HG02884 (cell line): ENCODE data around the gene ELMO1.

Experiments used
- ATAC-seq: cut with Tn5 transposase; IDR thresholded peaks from one replicate; pipeline ENCODE4 v1.9.1; 2021; ENCODE audit warnings: mild to moderate bottlenecking, moderate library complexity; ENCODE audit not compliant: unreplicated experiment

Gene ELMO1, protein sequence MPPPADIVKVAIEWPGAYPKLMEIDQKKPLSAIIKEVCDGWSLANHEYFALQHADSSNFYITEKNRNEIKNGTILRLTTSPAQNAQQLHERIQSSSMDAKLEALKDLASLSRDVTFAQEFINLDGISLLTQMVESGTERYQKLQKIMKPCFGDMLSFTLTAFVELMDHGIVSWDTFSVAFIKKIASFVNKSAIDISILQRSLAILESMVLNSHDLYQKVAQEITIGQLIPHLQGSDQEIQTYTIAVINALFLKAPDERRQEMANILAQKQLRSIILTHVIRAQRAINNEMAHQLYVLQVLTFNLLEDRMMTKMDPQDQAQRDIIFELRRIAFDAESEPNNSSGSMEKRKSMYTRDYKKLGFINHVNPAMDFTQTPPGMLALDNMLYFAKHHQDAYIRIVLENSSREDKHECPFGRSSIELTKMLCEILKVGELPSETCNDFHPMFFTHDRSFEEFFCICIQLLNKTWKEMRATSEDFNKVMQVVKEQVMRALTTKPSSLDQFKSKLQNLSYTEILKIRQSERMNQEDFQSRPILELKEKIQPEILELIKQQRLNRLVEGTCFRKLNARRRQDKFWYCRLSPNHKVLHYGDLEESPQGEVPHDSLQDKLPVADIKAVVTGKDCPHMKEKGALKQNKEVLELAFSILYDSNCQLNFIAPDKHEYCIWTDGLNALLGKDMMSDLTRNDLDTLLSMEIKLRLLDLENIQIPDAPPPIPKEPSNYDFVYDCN

DNA sequence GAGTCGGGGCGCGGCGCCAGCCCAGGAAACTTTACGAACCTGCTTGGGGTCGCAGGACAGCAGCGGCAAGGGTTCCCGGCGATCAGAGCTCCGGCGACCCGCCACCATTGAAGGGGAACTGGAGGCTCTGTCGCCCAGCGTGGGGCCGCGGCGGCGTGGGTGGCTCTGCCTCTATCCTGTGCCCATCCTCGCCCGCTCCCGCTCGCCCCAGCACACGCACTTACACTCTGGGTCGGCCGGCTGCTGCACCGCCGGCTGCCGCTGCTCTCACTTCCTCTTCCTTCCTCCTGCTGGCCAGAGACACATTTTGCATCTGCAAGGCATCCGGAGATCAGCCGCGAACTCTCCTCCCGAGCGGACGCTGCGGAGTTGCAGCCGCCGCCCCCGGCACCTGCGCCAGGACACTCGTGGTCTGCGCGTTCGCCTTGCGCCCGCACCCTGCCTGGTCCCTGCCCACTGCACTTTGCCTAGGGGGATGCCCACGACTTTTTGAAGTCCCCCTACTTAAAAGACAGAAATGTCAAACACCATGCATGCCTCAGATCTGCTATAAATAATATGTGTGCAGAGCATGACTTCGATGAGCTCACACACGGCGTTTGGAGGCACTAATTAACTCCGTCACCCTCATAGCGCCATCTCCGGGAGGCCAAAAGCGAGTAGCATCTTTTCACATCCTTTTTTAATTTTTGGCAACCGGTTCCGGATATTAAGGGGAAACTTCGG, at the start of gene ELMO1:
Gene ELMO1 (minus strand): TSS at position 229 of the 726 bp plus-strand sequence. CDS start 106,174 bp downstream, outside the sequence.
- ATAC-seq, result peak; percentile 92

DNA sequence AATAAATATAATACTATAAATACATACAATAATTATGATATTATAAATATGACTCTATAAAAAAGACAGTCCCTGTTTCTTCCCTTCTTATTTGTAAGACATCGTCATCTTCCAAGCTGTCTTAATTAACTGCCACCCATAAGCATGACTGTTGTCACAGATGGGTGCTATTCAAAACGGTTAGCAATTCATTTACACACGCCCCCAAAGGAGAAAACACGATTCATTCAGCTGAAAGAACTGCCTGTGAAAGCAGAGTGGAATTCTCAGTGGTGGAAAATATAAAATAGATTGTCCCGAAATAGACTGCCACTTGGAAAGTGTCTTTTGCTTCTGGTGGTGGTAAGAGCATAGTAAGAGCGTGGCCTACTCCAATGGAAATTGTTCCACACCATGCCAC, 48.9 kb upstream of the ELMO1 start:
- no peak for ATAC-seq

DNA sequence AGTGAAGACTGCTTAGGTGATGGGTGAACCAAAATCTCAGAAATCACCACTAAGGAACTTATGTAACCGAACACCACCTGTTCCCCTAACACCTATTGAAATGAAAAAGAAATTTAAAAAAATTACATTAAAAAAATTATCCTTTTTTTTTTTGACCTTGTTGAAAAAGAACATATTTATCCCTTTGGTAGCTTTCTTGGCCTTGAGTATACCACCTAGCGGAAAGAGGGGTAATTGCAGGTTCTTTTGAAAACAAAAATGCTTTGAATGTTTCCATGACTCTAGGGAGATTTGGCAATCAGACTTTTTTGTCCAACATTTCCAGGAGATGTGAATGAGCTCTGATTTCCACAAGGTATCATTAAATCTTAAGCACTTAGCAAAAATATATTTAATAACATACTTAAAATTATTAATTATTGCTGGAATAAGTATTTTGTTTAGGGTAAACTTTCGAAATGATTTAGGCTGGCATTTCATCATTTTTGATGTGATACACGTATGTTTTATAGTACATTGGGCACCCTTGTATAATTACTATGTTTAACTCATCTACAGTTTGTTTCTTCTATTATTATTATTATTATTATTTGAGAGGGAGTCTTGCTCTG, 47.0 kb upstream of the ELMO1 start:
- ATAC-seq, result no peak

DNA sequence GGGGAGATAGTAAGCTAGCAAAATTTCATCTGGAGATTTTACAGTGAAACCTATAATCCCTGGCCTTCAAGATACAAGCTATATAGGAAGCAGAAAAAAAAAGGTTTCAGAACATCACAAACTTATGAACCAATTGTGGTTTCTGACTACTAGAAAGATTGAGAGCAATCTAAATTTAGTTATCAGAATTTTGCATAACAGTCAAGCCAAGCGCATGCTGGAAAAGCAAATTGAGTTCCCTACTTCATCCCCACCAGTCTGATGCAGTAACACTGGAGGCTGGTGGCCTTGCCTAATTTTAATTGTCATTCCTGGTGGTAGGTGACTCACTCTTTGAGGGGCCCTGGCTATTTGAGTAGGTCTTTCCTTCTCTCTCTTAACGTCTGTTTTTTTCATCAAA, 46.3 kb upstream of the ELMO1 start:
- ATAC-seq, result no peak

DNA sequence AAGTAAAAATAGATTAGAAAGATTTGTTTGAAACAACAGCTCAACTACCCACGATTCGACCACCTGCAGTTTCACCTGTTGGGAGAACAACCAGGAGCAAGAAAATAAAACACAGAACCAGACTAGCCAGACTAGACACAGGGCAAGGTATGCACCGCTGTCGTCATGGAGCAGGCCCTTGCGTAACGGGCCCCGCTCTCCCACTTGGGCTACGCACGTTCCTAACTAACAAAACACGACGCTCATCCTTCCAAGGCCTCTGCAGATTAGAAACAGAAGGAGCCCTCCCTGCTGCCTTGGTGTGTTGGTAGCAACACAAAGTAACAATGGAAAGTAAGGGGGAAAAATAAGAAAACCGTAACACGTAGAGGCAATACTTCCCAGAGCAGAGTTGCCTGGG, 45.1 kb upstream of the ELMO1 start:
- ATAC-seq, result no peak

DNA sequence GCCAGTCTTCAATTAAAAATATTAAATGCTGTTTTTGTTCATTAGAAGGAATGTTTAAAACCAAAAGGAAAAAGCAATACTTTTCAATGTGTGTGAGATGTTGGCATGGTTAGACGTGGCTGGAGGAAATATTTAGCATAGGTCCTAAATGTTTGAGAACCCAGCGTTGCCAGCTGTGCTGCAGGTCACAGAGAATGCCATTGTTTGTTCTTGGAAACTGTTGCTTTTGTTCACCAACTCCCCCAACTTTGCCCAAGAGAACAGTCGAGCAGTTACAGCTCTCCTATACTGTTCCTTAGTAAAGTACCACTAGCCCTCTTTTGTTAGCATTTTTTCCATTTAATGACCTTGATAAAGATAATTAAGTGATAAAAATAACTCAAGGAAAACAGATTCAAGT, 44.5 kb upstream of the ELMO1 start:
- no peak for ATAC-seq

DNA sequence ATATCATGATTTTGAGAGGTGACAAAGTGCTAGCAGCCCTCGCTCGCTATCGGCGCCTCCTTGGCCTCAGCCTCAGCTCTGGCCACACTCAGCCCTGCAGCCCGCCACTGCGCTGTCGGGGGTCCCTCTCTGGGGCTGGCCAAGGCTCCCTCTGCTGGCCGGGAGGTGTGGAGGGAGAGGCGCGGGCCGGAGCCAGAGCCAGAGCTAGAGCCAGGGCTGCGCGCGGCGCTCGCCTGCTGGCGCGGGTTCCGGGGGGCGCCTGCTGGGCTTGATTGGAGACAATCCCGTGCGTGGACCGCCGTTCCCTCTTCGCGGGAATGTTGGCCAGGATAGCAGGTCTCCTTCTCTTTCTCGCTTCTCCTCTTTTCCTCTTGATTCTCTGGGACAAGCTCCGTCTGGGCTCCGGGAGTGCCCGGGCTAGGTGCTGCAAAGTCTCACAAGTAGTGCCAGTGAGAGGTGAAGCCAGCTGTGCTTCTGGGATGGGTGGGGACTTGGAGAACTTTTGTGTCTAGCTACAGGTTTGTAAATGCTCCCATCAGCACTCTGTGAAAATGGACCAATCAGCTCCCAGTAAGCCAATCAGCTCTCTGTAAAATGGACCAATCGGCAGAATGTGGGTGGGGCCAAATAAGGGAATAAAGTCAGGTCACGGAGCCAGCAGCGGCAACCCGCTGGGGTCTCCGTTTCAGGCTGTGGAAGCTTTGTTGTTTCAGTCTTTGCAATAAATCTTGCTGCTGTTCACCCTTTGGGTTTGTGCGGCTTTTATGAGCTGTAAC, 43.4 kb upstream of the ELMO1 start:
- no peak for ATAC-seq

DNA sequence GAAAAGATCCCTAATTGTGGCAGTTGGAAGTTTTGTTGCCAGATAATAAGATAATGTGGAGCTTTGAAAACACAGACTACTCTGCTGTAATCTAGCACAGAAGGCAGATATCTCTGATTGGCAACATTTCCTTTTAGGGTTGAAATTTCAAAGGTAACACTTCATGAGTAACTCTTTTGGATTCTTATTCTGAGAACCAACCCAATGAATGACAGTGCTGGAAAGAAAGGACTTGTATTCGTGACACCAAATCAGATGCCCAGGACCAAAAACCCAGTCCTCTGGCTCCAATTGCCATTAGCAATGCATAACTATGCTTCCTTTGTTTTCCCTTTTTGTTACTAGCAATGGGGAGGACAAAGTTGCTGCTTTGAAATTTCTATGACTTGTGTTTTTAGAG, 41.0 kb upstream of the ELMO1 start:
- no peak for ATAC-seq

DNA sequence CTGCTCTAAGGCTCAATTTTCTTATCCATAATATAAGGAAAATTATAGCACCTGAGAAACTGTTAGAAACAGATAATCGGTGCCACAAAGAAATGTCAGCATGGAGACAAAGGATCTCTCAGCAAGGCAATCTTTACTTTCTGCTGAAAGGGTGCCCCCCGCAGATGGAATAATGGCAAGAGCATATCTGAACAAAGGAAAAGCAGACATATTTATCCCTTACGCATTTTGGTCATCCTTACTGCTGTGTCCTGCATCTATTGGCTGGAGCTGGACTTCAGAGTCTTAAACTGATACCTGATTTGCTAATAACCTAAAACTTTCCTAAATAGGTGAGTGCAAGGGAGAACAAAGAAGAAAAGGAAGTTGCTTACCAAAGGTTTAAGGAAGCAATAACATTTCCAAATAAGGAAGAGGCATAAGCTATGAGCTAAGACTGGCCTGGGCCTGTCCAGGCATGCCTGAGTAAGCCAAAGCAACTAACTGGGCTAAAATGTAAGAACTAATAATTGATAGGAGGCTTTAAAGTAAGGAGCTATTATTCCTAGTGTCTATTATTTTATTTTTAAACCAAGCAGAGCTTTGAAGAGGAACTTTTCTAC, 39.6 kb upstream of the ELMO1 start:
- no peak for ATAC-seq

DNA sequence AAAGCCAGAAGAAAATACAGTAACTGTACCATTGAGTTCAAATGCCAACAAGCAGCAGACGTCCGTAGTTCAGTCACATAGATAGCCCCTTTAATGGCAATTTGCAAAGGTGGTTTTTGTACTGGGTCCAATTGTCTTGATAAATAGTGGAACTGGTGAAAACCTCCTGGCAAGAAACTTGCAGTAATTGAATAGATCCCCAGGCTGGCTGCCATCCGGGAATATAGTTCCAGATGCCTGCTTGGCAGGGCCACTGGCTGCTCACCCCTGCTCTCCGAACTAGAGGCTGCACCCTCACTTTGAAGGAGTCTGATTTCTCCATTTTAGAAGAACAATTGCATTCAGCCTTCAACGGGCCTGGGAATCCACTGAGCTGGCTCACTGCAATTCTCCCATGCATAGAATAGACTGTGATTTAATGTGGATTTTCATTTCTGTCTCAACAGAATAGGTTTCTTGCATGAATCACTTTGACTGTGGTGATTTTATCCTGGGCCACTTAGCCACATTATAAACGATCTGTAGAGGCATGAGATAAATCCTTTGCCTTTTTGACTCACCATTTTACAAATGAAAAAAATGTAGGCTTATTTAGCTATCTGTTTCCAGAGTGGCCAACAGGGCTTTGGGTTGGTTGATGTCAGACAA, 35.9 kb upstream of the ELMO1 start:
- no peak for ATAC-seq

DNA sequence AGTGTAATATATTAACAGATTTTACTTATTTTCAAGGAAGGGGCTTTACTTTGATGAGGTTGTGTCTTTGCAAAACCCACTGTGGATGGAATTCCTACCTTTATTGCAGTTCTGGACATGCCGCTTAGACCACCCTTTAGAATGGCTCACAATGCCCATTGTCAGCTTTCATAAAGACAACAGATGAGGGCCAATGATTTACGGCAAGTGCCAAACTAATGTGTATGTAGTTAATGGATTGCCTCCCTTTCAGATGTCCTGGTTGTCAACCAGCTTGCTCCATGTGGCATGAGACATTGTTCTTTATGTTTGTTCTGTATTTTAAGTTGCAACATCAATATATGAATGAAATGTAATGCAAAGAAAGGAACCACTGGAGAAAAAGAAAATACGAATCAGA, 35.0 kb upstream of the ELMO1 start:
- no peak for ATAC-seq

DNA sequence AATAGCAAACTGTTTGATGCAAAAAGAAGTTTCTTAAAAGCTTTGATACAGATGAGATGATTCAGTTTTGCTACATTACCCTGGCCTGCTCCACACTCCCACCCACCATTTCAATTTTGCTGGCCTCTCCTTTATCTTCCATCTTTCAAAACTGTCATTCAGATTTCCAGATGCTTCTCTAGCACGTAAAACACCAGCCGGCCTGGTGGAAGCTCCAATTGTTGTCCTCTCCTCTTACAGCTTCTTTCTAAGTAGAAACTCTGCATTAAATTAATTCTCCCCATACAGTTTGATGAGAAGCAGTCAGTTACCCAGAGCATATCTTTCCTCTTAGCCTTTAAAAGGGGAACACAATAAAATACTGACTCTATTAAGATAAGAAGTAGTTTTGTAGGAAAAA, 34.3 kb upstream of the ELMO1 start:
- no peak for ATAC-seq

DNA sequence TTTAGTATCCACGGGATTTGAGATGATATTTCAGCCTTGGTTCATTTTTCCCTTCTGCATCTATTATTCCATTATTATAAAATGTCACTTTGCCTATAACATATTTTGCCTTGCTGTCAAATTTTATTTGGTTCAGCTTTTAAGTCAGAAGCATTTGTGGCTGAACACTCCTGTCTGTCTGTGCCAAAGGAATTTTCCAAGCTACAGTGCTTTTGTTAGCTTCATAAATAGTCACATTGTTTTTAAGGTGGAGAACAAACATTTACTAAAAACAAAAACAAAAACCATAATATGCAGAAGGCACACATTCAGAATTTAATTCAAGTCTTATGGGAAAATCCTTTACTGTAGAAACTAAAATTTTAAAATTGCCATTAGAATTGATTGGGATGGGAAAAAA, 33.8 kb upstream of the ELMO1 start:
- no peak for ATAC-seq

DNA sequence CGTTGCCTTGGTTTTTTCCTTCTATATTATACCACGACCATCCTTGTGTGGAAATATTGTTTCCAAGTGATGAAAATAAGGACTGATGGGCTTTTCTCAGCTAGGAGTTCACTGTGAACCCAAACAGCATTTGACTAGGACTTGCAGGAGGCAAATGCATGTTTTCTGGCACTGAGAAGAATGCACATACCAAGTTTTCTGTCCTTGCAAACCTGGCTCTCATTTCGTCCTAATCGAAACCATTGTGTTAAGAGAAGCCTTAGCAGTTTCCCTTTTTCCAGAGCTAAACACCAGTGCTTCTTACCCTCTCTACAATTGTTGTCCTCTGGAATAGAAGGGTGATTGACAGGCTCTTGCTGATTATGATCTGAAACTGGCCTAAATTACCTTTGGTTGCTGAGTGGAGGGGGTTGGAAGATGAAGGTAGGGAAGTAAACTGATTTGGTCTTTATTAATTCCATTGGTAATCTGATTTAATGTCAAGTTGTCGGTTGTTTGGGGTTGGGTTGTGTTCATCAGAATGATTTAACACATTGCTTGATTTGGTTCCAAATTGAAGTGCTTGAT, 33.1 kb upstream of the ELMO1 start:
- no peak for ATAC-seq

DNA sequence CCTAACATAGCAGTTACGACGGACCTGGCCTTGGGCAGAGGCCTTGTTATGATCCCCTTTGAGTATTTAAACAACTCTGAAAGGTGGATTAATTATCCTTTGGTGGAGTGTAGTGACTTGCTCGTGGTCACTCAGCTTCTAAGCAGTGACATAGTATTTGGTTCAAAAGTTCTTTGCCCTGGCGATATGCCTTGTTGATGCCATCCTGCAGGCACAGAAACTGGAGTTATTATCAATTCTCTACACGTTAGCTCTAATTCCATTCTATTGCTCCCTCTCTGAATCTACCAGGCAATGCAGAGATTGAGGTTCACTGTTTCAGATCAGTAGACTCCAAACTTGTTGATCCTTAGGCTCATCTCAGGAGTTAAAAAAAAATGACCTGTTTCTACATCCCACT, 32.5 kb upstream of the ELMO1 start:
- ATAC-seq, result no peak

DNA sequence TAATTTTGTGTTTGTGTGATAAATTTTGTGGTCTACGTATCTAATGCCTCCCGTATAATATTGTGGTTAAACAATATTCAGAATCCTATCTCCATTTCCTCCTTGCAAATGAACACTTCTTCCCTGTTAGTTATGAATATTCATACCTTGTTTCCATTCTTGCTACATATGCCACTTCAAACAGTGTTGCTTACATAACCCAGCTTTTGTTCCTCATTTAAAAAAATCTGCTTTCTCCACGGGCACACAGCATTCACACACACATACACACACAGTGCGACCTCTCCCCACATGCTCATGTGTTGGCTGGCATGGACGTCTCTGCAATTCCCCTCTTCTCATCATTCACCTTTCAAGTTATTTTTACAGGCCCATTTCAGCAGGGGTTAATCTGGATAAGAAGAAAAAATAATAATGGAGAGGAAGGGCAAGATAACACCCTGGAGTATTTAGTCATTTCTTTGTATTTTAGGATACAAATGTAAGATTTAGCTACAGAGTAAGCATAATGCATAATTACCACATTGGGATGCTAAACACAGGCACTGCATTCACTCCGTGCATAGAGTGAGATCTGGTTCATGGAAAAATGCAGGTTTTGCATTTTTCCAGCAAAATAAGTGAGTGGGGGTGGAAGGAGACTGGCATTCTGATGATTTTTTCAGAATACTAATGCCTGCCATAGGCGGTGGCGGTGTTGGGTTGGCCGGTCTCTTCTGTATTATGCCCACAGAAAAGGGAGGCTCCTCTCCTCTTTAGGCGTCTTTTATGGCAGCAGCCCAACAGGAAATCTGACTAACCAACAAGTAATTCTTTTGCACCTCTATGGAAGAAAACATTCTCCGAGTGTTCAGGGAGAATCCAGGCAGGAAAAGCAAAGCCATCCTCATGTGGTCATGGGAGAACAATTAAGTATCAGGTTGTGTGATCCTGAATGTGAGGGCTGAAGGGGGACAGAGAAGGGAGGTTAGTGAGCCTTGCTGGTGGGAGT, 31.7 kb upstream of the ELMO1 start:
- no peak for ATAC-seq

DNA sequence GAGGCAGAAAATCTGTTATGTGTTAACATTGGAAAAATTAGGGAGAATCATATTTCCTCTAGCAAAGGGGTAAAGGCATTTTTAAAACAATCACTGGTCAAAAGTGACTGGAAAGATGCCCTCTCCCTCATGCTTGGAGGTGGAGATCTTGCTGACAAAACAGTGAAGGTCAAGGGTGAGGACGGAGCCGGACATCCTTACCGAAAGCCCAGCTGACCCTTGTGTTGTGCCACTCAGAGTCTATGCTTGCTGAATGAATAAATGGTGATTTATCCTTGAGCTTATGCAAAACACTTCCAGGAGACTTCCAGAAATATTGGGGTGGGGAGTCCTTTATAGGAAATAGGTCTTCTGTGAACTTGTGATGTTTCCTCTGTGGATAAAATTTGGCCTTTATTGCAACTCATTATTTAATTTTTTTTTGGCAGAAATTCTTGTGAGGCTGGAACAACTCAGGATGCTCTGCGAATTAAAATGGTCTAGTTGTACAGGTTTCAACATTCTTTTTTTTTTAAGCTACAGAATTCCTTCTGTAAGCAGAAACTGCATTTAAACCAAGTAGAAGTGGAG, 28.3 kb upstream of the ELMO1 start:
- ATAC-seq, result no peak

DNA sequence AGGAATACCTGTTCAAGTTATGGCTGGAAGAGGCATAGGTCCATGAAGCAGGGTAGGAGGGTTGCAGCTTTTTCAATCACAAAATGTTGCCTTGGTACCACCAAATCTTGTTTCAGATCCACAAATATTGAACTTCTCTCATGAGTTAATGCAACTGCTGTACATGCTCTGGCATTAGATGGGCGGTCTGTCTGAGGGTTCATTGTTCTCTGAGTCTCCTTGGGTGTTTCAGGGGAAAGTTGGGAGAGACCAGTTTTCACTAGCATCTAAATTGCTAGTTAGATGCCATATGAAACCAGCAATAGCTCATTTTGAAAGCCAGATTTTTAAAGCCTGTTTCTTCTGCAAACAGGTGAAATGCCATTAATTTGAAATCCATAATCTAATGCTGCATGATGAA, 27.8 kb upstream of the ELMO1 start:
- ATAC-seq, result no peak
